Right lobe of liver (tissue), 4 donors: Measurements from ENCODE around the gene RAB36.

ENCODE experiments used
- POLR2A ChIP-seq: fragments of 450-650 bp; IDR thresholded peaks from one replicate; pipeline ENCODE4 v1.6.1; 2017; ENCODE audit warnings: antibody characterized with exemption, mild to moderate bottlenecking
- TF ChIP-seq, protein P1 (sequence below), 4 donors: fragments of 200-600 bp in 3 of 4; fragments of 450-650 bp in 1 of 4; IDR thresholded peaks; one replicate each; pipeline versions ENCODE4 v1.5.1 to v1.8.0; 2016 to 2022; ENCODE audit warnings: antibody characterized with exemption in 4 of 4, mild to moderate bottlenecking in 2 of 4
- donor health status: DM: no; HTN: no; CAD: no.
- donor health status: DM: no; HTN: no; CAD: no.
- donor health status: DM: no; HTN: yes; CAD: no.

DNA sequence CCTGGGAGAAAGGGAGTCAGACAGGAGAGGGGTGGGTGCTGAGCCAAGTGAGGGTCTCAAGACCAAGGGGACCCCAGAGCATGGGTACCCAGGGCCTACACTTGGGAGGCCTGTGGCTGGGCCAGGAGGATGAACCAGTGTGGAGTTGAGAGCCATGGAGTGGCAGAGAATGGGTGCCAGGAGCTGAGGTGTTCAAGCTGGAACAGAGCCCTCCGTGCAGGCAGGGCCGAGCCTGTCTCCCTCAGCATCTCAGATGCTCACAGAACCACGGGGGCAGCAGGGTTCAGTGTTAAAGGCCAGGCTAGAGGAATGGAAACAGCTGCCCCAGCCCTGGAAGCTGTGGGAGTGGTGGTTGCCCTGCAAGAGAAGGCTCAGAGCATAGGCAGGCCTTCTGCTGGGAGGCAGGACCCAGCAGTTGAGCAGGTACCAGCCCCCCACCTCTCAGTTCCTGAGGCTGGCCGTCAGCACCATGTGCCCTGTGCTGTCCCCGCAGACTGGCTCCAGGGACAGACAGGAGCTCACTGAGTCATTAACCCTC lies 35.8 kb upstream of the RAB36 start:
- TF ChIP-seq, protein P1, sequence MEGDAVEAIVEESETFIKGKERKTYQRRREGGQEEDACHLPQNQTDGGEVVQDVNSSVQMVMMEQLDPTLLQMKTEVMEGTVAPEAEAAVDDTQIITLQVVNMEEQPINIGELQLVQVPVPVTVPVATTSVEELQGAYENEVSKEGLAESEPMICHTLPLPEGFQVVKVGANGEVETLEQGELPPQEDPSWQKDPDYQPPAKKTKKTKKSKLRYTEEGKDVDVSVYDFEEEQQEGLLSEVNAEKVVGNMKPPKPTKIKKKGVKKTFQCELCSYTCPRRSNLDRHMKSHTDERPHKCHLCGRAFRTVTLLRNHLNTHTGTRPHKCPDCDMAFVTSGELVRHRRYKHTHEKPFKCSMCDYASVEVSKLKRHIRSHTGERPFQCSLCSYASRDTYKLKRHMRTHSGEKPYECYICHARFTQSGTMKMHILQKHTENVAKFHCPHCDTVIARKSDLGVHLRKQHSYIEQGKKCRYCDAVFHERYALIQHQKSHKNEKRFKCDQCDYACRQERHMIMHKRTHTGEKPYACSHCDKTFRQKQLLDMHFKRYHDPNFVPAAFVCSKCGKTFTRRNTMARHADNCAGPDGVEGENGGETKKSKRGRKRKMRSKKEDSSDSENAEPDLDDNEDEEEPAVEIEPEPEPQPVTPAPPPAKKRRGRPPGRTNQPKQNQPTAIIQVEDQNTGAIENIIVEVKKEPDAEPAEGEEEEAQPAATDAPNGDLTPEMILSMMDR (IDR thresholded peaks at IDR 0.05), result no peak
- no peak for TF ChIP-seq POLR2A
